Mammary epithelial cell (primary cell): ENCODE data around the gene TXNDC2.

Source experiments
- CTCF ChIP-seq, 2 donors: IDR thresholded peaks in 1 of 2; conservative IDR thresholded peaks in 1 of 2; 2 replicates each; pipeline ENCODE4 v1.5.1; 2011 to 2012; ENCODE audit warnings: inconsistent platforms in 2 of 2, low read length in 2 of 2, mild to moderate bottlenecking in 2 of 2, control low read depth in 1 of 2, low read depth in 1 of 2; ENCODE audit not compliant: insufficient read depth in 1 of 2; ENCODE audit errors: extremely low read depth in 1 of 2
- EZH2 ChIP-seq: IDR thresholded peaks from 2 replicates; pipeline ENCODE4 v1.6.1; 2012; ENCODE audit warnings: low read length, inconsistent platforms, borderline replicate concordance

- no peak for TF ChIP-seq CTCF (conservative IDR thresholded peaks at IDR 0.05 in 1 of 2, IDR thresholded peaks at IDR 0.05 in 1 of 2; ENCODE audit: extremely low read depth in 1 of 2, insufficient read depth in 1 of 2, low read depth in 1 of 2, low read length in 2 of 2)
- no peak for TF ChIP-seq EZH2
Observed at GRCh38 chr18:9913526-9914333, 28.0 kb downstream of the TXNDC2 start, which contains the start of gene VAPA.
